ENCODE results near the gene TRIM61.
"Not testable (repeated sequence)": the region's sequence is repeated elsewhere in the genome, so short reads cannot be mapped to it uniquely, and the experiment has no call there.

Gene TRIM61

GRCh38 chr4:164977243-164978164 lies at the start of gene TRIM61:
TRIM61 (minus strand) TSS chr4:164977657; CDS start chr4:164970002, 7,655 bp downstream.
- no peak within 1 kb of the TSS for H3K27ac ChIP-seq (ENCODE audit: low read length)
- H3K36me3 ChIP-seq (replicated peaks; ENCODE audit: insufficient read depth, low read length), result no peaks in the 10 kb centered on the region
- no peaks in the 10 kb centered on the region for H4K20me1 ChIP-seq (ENCODE audit: insufficient read depth, low read length)
- H3K4me2 ChIP-seq (ENCODE audit: low read depth, low read length), result peak within 1 kb of the TSS; percentile 92
- peak within 1 kb of the TSS; percentile 69 for H3K9ac ChIP-seq (ENCODE audit: low read length)
- H3K9me3 ChIP-seq (replicated peaks; ENCODE audit: insufficient read depth, low read length), result no peaks in the 10 kb centered on the region
- H3K9me2 ChIP-seq (replicated peaks; ENCODE audit: insufficient read depth, low read length), result no peaks in the 10 kb centered on the region
- peaks cover 16% of the 10 kb centered on the region for H3K79me2 ChIP-seq (ENCODE audit: low read length)
- H3K4me1 ChIP-seq (ENCODE audit: low read length), result 0 out of 2 replicates have a peak, but pooled peaks cover 3% of the 10 kb centered on the region
- no peaks in the 10 kb centered on the region for H3K27me3 ChIP-seq (replicated peaks; ENCODE audit: insufficient read depth, low read length)
- peak within 1 kb of the TSS; percentile 86 for H3K4me3 ChIP-seq (ENCODE audit: low read length)
- peak within 1 kb of the TSS; percentile 98 for H2AFZ ChIP-seq (ENCODE audit: low read length)
- no peak for TF ChIP-seq EZH2phosphoT487 (IDR thresholded peaks at IDR 0.05; ENCODE audit: low read length)
- TF ChIP-seq EZH2 (optimal IDR thresholded peaks at IDR 0.05; ENCODE audit: low read depth, low read length), result no peak
- peak; percentile 42 for TF ChIP-seq CTCF (IDR thresholded peaks at IDR 0.05; ENCODE audit: low read length)
- no peaks in the 10 kb centered on the region for H3F3A ChIP-seq (ENCODE audit: insufficient read depth, low read length)
- DNase-seq, result peak; percentile 81

DNA sequence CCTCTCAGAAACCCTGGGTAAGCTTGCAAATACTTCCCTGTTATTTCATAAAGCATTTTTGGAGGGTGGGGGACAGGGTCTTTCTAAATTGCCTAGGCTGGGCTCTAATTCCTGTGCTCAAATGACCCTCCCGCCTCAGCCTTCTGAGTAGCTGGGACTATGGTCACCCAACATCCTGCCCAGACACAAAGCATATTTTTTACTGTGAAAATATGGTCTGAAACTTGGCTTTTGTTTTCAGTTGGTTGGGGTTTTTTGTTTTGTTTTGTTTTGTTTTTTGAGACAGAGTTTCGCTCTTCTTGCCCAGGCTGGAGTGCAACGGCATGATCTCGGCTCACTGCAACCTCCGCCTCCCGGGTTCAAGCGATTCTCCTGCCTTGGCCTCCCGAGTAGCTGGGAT lies 48.3 kb upstream of the TRIM61 start:
- H3K4me3 ChIP-seq (ENCODE audit: low read length); H3K79me2 ChIP-seq (ENCODE audit: low read length); H3F3A ChIP-seq (ENCODE audit: insufficient read depth, low read length); H3K9me3 ChIP-seq (replicated peaks; ENCODE audit: insufficient read depth, low read length); H3K9me2 ChIP-seq (replicated peaks; ENCODE audit: insufficient read depth, low read length); H2AFZ ChIP-seq (ENCODE audit: low read length); H3K27me3 ChIP-seq (replicated peaks; ENCODE audit: insufficient read depth, low read length); H3K36me3 ChIP-seq (replicated peaks; ENCODE audit: insufficient read depth, low read length); H4K20me1 ChIP-seq (ENCODE audit: insufficient read depth, low read length); H3K9ac ChIP-seq (ENCODE audit: low read length): not testable (repeated sequence)
- Histone ChIP-seq H3K4me2 (ENCODE audit: low read depth, low read length) (peak overlapping the region; percentile 40; the same call in 1 of the 2 replicates), H3K27ac (ENCODE audit: low read length) (peak overlapping the region; percentile 39; the same call in 1 of the 2 replicates), H3K4me1 (ENCODE audit: low read length) (peaks cover 20% of the 10 kb centered on the region)
- peak; percentile 71 for DNase-seq

DNA sequence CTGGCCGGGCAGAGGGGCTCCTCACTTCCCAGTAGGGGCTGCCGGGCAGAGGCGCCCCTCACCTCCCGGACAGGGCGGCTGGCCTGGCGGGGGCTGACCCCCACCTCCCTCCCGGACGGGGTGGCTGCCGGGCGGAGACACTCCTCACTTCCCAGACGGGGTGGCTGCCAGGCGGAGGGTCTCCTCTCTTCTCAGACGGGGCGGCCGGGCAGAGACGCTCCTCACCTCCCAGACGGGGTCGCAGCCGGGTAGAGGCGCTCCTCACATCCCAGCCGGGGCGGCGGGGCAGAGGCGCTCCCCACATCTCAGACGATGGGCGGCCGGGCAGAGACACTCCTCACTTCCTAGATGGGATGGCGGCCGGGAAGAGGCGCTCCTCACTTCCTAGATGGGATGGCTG lies 42.5 kb upstream of the TRIM61 start:
- not testable (repeated sequence) for H3K27ac ChIP-seq (ENCODE audit: low read length); H4K20me1 ChIP-seq (ENCODE audit: insufficient read depth, low read length); H3K4me1 ChIP-seq (ENCODE audit: low read length); H3K79me2 ChIP-seq (ENCODE audit: low read length); H3K36me3 ChIP-seq (replicated peaks; ENCODE audit: insufficient read depth, low read length); H3K4me3 ChIP-seq (ENCODE audit: low read length); H2AFZ ChIP-seq (ENCODE audit: low read length); H3K9me3 ChIP-seq (replicated peaks; ENCODE audit: insufficient read depth, low read length); H3K9me2 ChIP-seq (replicated peaks; ENCODE audit: insufficient read depth, low read length); H3K4me2 ChIP-seq (ENCODE audit: low read depth, low read length); H3K9ac ChIP-seq (ENCODE audit: low read length); H3K27me3 ChIP-seq (replicated peaks; ENCODE audit: insufficient read depth, low read length); H3F3A ChIP-seq (ENCODE audit: insufficient read depth, low read length); DNase-seq

- H3K79me2 ChIP-seq (ENCODE audit: low read length), result no peaks in the 10 kb centered on the region
- H3K4me1 ChIP-seq (ENCODE audit: low read length), result peaks cover 1% of the 10 kb centered on the region
- no peak overlapping the region for H2AFZ ChIP-seq (ENCODE audit: low read length)
- no peaks in the 10 kb centered on the region for H3K27me3 ChIP-seq (replicated peaks; ENCODE audit: insufficient read depth, low read length)
- H3K36me3 ChIP-seq (replicated peaks; ENCODE audit: insufficient read depth, low read length), result no peaks in the 10 kb centered on the region
- no peaks in the 10 kb centered on the region for H3K9me2 ChIP-seq (replicated peaks; ENCODE audit: insufficient read depth, low read length)
- TF ChIP-seq CTCF (IDR thresholded peaks at IDR 0.05; ENCODE audit: low read length) (no peak; the same call in 1 of the 2 replicates), EZH2phosphoT487 (IDR thresholded peaks at IDR 0.05; ENCODE audit: low read length) (no peak), EZH2 (optimal IDR thresholded peaks at IDR 0.05; ENCODE audit: low read depth, low read length) (no peak)
- no peak for DNase-seq
- no peaks in the 10 kb centered on the region for H3K9me3 ChIP-seq (replicated peaks; ENCODE audit: insufficient read depth, low read length)
- H3F3A ChIP-seq (ENCODE audit: insufficient read depth, low read length), result 0 out of 2 replicates have a peak, but pooled peaks cover under 1% of the 10 kb centered on the region
- no peak overlapping the region for H3K27ac ChIP-seq (ENCODE audit: low read length)
- H3K4me3 ChIP-seq (ENCODE audit: low read length), result no peak overlapping the region
- H3K4me2 ChIP-seq (ENCODE audit: low read depth, low read length), result no peak overlapping the region
- no peaks in the 10 kb centered on the region for H4K20me1 ChIP-seq (ENCODE audit: insufficient read depth, low read length)
- no peak overlapping the region for H3K9ac ChIP-seq (ENCODE audit: low read length)
These were observed 39.5 kb upstream of the TRIM61 start for GRCh38 chr4:165016971-165017370.
